ENCODE results near the gene LHFPL2.

- TF ChIP-seq CTCF (IDR thresholded peaks at IDR 0.05) (no peak), POLR2A (IDR thresholded peaks at IDR 0.05) (no peak), POLR2AphosphoS5 (IDR thresholded peaks at IDR 0.05) (no peak)
These were observed 3.8 kb downstream of the LHFPL2 start for GRCh38 chr5:78644741-78645300.

Data from prostate gland (tissue), 2 donors.